Hepatocyte (in vitro differentiated cells): ENCODE results near the gene SAMD3.

ENCODE experiments used
- CTCF ChIP-seq: fragments of 200-600 bp; sonication (generic); IDR thresholded peaks from 2 replicates; pipeline ENCODE4 v1.5.1; 2016; ENCODE audit warnings: antibody characterized with exemption, mild to moderate bottlenecking; ENCODE audit not compliant: poor library complexity
- EZH2 ChIP-seq: fragments of 200-600 bp; sonication (generic); IDR thresholded peaks from 2 replicates; pipeline ENCODE4 v1.6.1; 2016; ENCODE audit warnings: antibody characterized with exemption, mild to moderate bottlenecking, borderline replicate concordance
- EZH2phosphoT487 ChIP-seq: fragments of 200-600 bp; sonication (generic); IDR thresholded peaks from one replicate; pipeline ENCODE4 v1.6.1; 2018; ENCODE audit warnings: antibody characterized with exemption, mild to moderate bottlenecking, low read depth, moderate library complexity; ENCODE audit not compliant: unreplicated experiment, severe bottlenecking

- TF ChIP-seq CTCF, result no peak
- TF ChIP-seq EZH2, result no peak
- TF ChIP-seq EZH2phosphoT487, result no peak
These were observed 6.9 kb upstream of the SAMD3 start for GRCh38 chr6:130229645-130230044.
